ENCODE data around the gene RILPL1. TPM values are rescaled to one million over a fixed set of nuclear protein-coding genes. Genes with fewer than 3 reads are reported as not detected.
"Not testable (repeated sequence)": the region's sequence is repeated elsewhere in the genome, so short reads cannot be mapped to it uniquely, and the experiment has no call there.

The RILPL1 gene
- total RNA-seq, 1 donor from 2014 or later = 20.2 TPM

DNA sequence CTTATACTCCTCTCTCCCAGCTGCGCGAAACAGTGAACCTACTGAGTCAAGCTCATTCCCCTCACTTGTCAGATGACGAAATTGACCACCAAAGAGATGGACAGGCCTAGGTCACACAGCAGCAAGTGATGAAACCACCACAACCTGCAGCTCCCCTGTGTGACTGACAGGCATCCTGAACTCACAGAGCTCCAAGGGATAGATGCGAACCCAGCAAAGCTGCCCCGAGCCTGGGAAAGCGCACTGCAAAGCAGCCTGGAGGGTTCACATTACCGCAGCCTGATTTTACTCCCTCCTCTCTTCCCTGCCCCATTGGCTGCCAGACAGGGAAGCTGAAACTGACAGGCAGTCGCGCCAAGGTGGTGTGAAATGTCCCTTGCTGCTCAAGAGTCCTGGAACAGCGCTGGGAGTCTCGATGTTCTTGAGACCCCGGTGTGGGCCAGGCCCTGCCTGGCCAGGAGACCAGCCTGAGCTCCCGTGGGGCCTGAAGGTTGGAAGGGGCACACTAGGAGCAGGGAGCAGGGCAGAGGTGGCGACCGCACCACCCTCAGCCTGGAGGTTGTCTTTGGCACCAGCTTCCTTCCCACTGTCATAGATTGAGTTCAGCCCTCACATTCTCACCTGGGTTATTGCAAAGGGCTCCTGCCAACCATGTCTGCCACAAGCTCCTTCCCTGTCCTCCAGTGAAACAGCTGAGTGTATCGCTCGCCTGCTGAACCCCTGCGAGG lies 39.2 kb downstream of the RILPL1 start:
- no peak for DNase-seq (ENCODE audit: low spot score)

DNA sequence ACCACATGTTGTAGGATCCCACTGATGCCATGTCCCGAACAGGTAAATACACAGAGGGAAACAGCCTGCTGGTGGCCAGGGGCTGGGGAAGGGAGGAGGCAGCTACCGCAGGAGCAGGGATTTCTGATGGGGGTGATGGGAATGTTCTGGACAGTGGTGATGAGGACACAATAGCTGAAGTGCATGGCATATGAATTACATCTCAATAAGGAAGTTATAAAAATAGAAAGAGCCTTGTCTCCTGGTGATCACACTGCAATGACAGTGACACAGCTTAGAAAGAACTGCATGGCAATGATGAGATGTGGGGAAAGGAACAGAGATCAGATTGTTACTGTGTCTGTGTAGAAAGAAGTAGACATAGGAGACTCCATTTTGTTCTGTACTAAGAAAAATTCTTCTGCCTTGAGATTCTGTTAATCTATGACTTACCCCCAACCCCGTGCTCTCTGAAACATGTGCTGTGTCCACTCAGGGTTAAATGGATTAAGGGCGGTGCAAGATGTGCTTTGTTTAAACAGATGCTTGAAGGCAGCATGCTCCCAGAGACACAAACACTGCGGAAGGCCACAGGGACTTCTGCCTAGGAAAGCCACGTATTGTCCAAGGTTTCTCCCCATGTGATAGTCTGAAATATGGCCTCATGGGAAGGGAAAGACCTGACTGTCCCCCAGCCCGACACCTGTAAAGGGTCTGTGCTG lies 41.0 kb downstream of the RILPL1 start:
- DNase-seq (ENCODE audit: low spot score) = not testable (repeated sequence)

DNA sequence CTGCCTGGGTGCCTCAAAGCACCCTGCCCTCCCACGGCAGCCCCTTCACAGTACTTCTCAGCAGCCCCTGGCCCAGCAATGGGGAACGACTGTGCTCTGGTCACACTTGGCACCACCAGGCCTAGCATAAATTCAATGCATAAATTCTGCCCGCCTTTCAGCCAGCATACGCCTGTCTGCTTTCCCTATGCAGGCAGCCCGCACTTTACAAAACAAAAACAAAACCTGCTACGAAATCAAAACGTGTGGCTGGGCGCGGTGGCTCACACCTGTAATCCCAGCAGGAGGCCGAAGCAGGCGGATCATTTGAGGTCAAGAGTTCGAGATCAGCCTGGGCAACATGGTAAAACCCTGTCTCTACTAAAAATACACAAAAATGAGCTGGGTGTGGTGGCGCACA lies 42.0 kb downstream of the RILPL1 start:
- no peak for DNase-seq (ENCODE audit: low spot score)

DNA sequence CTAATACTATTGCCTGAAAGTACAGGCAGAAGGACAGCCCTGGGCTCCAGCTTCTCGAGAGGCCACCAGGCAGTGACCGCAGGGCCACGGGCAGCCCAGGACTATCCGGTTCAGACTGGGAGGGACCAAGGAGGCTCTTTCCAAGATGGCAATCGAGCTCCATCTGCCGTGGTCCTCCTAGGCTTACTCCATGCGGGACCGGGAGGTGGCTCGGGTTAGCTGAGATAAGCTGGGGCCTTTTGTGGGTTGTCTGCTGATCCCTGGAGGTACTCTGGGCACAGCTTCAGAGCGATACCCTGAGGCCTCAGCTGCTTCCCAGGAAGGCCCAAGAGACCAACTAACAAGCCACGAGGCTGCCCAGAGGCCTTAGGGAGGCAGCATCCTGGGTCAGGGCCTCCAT lies 42.5 kb downstream of the RILPL1 start:
- no peak for DNase-seq (ENCODE audit: low spot score)

- DNase-seq (ENCODE audit: low spot score) = no peak
Measured at GRCh38 chr12:123490089-123490488, 43.4 kb downstream of the RILPL1 start.

GRCh38 chr12:123489580-123489979 lies 43.9 kb downstream of the RILPL1 start:
- no peak for DNase-seq (ENCODE audit: low spot score)

GRCh38 chr12:123488539-123489230 lies 44.8 kb downstream of the RILPL1 start:
- DNase-seq (ENCODE audit: low spot score) = no peak

DNA sequence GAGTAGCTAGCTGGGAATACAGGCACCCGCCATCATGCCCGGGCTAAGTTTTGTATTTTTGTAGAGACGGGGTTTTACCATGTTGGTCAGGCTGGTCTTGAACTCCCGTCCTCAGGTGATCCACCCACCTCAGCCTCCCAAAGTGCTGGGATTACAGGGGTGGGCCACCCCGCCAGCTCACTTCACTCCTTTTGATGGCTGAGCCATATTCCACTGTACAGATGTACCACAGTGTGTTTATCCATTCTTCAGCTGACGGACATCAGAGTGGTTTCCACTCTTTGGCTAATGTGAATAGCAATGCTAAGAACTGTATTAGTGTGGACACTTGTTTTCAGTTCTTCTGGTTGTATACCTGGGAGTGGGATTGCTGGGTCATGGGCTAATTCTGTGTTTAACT lies 46.1 kb downstream of the RILPL1 start:
- DNase-seq (ENCODE audit: low spot score) = no peak

DNA sequence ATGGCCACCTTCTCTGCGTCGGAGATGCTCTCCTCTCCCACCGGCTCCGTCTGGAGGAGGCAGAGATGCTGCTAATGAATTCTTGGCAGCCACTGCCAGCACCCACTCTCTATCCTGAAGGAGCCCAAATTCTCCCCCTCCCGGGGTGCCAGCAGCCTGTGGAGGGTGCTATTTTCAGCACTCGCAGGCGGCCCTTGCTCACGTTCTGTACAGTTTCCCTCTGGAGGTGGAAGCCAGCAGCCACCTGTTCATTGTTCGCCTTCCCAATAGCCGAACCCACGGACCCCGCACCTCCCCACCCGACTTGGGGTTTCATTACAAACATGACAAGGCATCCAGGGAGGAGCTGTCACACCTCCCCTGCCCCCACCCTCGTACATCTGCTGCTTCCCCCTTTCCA lies 47.8 kb downstream of the RILPL1 start:
- DNase-seq (ENCODE audit: low spot score) = no peak

DNA sequence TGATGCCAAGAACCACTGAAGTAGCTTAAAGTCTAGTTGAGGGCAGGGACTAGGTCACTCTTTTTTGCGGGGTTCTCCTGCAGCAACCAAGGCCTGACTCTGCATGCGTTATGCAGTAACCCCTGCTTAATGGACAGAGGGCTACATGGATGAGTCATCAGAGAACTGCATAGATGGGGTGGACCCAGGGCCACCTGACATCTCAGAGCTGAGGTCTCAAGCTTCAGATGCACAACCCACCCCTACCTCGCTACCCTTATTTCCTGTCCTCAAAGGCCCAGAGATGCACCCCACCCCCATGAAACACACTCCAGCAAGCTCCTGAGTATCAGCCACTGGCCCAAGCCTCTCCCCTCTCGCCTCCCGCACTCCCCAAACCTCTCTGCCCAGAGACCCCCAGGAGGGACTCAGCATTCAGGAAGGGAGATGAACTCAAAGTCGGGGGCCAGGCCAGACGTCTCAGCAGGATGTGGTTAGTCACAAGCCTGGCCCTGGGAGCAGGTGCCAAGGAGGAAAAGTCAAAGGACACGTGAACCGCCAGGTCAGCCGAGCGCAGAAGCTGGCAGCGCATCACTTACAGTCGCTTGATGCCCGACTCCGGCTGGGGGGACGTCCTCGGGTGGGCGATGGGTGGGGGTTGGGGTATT lies 49.8 kb downstream of the RILPL1 start:
- no peak for DNase-seq (ENCODE audit: low spot score)

DNA sequence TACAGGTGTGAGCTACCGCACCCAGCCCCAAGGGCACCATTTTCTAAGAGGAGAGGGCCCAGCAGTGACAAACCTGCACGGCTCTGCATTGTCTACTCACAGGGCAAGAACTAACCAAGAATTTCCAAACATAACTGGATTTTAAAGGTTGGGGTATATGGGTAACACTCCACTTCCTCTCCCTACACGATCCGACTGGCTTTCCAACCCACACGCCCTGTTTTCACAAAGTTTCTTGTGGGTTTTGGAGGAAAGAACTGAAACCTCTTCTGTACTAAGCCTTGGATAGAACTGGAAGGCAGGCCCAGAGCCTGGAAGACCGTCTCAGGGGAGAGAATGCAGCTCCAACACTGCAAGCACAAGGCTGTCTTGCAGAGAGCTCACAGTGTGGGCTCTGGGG lies 50.6 kb downstream of the RILPL1 start:
- no peak for DNase-seq (ENCODE audit: low spot score)

DNA sequence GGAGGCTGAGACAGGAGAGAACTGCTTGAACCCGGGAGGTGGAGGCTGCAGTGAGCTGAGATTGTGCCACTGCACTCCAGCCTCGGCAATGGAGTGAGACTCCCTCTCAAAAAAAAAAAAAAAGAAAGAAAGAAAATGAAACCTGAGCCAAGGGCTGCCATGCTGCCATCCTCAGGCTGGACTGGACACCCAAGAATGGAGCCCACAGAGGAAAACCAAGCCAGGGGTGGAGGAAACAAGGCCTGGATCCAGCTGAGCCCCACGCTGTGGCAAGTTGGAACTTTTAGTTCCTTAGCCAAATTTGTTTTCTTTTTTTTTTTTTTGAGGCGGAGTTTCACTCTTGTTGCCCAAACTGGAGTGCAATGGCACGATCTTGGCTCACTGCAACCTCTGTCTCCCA lies 52.3 kb downstream of the RILPL1 start:
- not testable (repeated sequence) for DNase-seq (ENCODE audit: low spot score)

GRCh38 chr12:123479442-123480180 lies 53.9 kb downstream of the RILPL1 start:
- DNase-seq (ENCODE audit: low spot score) = no peak

GRCh38 chr12:123478762-123479161 lies 54.8 kb downstream of the RILPL1 start:
- DNase-seq (ENCODE audit: low spot score) = peak; percentile 48

DNA sequence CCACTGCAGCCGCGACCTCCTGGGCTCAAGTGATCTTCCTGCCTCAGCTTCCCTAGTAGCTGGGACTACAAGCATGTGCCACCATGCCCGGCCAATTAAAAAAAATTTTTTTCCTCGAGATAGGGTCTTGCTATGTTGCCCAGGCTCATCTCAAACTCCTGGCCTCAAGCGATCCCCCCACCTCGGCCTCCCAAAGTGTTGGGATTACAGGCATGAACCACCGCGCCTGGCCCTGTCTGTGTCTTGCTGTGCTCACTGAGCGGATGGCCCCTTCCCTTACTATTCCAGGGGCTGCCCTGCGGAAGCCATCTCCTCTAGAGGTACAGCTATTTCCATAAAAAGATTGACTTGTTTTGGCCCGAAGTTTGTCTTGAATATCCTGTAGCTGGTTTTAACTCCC lies 55.5 kb downstream of the RILPL1 start:
- no peak for DNase-seq (ENCODE audit: low spot score)

DNA sequence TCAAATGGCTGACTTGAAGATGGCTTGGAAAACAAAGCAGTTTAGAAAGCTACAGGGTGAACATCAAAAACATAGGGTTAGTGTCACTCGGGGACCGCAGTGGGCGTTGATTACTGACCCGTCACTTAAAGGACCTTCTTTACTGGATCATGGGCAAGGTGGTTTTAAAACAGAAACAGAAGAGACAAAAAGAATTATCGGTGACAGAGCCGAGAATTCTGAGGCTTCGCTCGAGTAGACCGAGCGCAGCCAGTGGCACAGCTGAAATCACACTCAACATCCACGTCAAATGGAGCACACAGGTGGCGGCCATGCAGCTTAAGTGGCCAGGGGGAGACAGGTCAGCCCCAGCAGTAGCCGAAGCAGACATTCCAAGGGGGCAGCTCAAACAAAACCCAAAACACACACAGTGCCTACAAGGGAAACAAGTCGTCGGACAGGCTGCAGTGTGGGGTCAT lies 58.2 kb downstream of the RILPL1 start:
- DNase-seq (ENCODE audit: low spot score) = no peak

GRCh38 chr12:123474485-123475245 lies 58.9 kb downstream of the RILPL1 start:
- no peak for DNase-seq (ENCODE audit: low spot score)

- DNase-seq (ENCODE audit: low spot score) = no peak
Measured at GRCh38 chr12:123472438-123472849, 61.1 kb downstream of the RILPL1 start.

DNA sequence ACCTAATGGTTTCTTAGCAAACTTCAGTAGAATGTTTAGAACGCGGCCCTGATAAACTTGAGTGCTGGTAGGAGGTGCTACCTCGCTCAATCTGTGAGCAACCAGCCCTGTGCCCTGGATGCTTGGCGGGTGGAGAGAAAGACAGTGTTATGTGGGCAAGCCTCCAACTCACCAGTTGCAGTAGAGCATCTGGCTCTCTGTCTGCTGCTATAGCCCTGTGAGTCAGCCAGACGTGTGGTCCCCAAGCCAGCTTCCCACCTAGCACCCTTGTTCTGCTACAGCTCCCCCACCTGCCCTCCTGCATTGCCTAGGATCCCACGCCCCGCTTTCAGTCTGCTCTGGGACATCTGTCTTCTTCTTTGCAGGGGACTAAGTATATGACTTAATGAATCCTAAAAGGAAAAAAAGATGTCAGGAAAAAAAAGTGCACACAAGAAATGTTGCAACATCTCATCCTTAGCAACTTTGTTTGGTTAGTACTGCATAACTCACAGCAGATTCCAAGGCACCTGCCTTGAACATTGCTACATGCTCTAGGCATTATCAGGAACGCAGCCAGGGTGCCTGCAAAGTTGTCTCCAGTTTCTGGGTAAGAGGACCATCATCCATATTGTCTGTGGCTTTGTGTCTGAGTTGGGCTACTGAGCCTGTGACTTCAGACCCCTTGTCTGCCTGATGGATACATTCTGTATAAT lies 62.0 kb downstream of the RILPL1 start:
- no peak for DNase-seq (ENCODE audit: low spot score)

- DNase-seq (ENCODE audit: low spot score) = no peak
Measured at GRCh38 chr12:123469978-123470377, 63.5 kb downstream of the RILPL1 start.
